Neutrophil (primary cell): Measurements from ENCODE around the gene IFI27L1.

ENCODE experiments used
- H3K27ac ChIP-seq: fragments of 200-600 bp; sonication (generic); 2 replicates; pipeline ENCODE4 v1.5.1; 2016; ENCODE audit warnings: mild to moderate bottlenecking, moderate library complexity
- H3K27me3 ChIP-seq: fragments of 200-600 bp; sonication (generic); 2 replicates; pipeline ENCODE4 v1.6.0; 2016; ENCODE audit warnings: mild to moderate bottlenecking
- H3K36me3 ChIP-seq: fragments of 200-600 bp; sonication (generic); 2 replicates; pipeline ENCODE4 v1.5.1; 2017
- H3K4me1 ChIP-seq, 2 experiments: fragments of 200-600 bp in 1 of 2; sonication (generic) in 1 of 2; 1 replicate in 1 of 2; 2 replicates in 1 of 2; pipeline versions ENCODE4 v1.5.1 to v1.6.1; 2013 to 2016; ENCODE audit warnings: low read depth in 1 of 2, low read length in 1 of 2, mild to moderate bottlenecking in 1 of 2, moderate library complexity in 1 of 2; ENCODE audit not compliant: control insufficient read depth in 1 of 2, insufficient read depth in 1 of 2
- H3K4me3 ChIP-seq, 2 experiments: fragments of 200-600 bp in 1 of 2; sonication (generic) in 1 of 2; 1 replicate in 1 of 2; 2 replicates in 1 of 2; pipeline ENCODE4 v1.5.1; 2013 to 2016; ENCODE audit warnings: low read depth in 1 of 2, low read length in 1 of 2, mild to moderate bottlenecking in 1 of 2, moderate library complexity in 1 of 2
- H3K9me3 ChIP-seq: fragments of 200-600 bp; sonication (generic); 2 replicates; pipeline ENCODE4 v1.5.1; 2016
- TF ChIP-seq, protein P1 (sequence below): fragments of 200-600 bp; sonication (generic); IDR thresholded peaks from 2 replicates; pipeline ENCODE4 v1.5.1; 2016; ENCODE audit warnings: antibody characterized with exemption

Gene IFI27L1

DNA sequence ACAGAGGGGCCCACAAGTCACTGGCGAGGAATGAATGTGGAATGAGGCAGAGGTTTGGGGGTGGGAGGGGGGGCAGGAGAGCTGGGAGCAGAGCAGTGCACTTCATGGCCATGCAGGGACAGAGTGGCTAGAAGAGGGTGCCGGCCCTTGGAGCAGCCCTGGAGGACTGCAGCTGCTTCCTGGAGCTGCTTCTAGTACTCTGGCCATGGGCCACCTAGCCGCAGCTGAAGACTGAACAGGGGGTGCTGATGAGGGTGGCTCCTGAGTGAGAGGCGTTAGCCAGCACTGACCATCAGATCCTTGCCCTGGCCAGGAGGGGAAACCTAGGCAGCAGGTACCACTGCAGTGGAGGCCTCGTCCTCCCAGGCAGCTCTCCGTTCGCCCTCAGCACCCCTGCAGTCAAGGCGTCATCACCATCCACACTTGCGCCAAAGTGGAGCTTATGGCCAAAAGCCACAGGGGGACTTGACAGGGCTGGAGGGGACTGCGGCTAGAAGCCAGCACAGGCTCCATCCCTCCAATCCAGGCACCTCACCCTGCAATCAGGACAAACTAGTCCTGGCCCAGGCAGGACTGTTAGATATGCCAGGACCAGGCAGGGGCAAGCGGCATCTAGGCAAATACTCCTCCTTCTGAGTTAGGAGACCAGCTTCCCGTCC is 38.5 kb upstream of the IFI27L1 start:
- H3K4me3 ChIP-seq: no peak overlapping the region
- no peaks in the 10 kb centered on the region for H3K9me3 ChIP-seq
- H3K4me1 ChIP-seq: no peaks in the 10 kb centered on the region
- no peaks in the 10 kb centered on the region for H3K27me3 ChIP-seq
- H3K36me3 ChIP-seq: peaks cover 36% of the 10 kb centered on the region
- TF ChIP-seq, protein P1, sequence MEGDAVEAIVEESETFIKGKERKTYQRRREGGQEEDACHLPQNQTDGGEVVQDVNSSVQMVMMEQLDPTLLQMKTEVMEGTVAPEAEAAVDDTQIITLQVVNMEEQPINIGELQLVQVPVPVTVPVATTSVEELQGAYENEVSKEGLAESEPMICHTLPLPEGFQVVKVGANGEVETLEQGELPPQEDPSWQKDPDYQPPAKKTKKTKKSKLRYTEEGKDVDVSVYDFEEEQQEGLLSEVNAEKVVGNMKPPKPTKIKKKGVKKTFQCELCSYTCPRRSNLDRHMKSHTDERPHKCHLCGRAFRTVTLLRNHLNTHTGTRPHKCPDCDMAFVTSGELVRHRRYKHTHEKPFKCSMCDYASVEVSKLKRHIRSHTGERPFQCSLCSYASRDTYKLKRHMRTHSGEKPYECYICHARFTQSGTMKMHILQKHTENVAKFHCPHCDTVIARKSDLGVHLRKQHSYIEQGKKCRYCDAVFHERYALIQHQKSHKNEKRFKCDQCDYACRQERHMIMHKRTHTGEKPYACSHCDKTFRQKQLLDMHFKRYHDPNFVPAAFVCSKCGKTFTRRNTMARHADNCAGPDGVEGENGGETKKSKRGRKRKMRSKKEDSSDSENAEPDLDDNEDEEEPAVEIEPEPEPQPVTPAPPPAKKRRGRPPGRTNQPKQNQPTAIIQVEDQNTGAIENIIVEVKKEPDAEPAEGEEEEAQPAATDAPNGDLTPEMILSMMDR: no peak
- no peak overlapping the region for H3K27ac ChIP-seq

DNA sequence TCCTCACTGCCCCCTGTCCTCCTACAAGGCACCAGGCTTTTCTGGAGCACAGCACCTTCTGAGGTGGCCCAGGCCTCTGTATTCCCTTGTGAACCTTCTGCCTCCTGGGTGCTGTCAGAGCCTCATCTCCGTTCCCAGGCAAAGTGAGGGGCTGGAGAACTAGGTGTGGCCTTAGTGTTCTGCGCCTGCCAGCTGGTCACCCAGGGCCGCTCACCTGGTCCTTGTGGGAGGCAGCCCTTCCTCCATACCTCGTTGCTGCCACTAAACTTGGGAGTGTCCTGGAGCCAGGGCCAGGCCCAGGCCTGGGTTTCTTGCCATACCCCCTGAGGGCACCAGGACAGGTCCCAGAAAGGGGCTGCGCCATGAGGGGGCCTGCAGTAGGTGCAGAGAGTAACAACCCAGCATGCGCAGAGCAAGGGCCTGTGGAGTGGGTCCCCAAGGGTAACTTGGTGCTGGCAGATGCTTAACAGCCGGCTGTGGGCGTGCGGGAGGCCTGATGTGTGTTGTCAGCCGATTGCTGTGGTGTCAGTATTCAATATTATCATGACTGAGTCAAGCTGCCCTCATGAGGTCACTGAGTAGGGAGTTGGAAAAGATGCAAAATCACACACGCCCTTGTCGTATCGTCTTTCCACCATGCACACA is 37.9 kb upstream of the IFI27L1 start:
- H3K27ac ChIP-seq: no peak overlapping the region
- TF ChIP-seq, protein P1: no peak
- no peak overlapping the region for H3K4me3 ChIP-seq
- no peaks in the 10 kb centered on the region for H3K4me1 ChIP-seq
- no peaks in the 10 kb centered on the region for H3K9me3 ChIP-seq
- H3K27me3 ChIP-seq: no peaks in the 10 kb centered on the region
- H3K36me3 ChIP-seq: peaks cover 41% of the 10 kb centered on the region

DNA sequence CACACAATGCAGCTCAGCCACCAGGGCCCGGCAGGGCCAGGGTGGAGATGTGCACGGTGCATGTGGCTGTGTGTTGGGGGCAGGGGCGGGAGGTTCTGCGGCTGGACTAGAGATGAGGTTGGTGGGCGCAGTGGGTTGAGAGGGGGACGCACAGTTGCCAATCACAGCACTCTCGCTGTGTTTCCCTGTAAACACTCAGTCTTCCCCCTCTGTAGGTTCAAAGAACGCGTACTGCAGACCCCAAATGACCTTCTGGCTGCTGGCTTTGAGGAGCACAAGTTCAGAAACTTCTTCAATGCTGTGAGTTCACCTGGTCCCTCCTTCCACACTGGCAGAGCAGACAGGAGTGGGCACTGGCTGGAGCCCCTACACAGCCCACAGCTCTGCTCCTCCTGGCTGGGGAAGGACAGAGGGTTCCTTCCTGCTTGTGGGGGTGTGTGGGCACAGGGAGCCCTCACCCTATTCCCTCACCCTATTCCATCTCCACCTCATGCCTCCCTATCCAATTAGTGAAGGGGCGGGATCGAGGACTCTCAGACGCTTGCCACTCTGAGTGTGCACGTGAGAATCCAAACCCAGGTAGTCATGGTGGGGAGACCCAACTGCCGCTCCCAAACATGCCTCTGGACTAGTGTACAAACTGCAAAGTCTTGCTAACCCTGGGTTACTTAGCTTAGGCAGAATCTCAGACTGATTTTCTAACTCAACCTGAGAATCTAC is 37.2 kb upstream of the IFI27L1 start:
- TF ChIP-seq, protein P1: no peak
- Histone ChIP-seq H3K4me3 (no peak overlapping the region), H3K4me1 (no peaks in the 10 kb centered on the region), H3K36me3 (peaks cover 48% of the 10 kb centered on the region), H3K9me3 (no peaks in the 10 kb centered on the region), H3K27ac (no peak overlapping the region), H3K27me3 (no peaks in the 10 kb centered on the region)

DNA sequence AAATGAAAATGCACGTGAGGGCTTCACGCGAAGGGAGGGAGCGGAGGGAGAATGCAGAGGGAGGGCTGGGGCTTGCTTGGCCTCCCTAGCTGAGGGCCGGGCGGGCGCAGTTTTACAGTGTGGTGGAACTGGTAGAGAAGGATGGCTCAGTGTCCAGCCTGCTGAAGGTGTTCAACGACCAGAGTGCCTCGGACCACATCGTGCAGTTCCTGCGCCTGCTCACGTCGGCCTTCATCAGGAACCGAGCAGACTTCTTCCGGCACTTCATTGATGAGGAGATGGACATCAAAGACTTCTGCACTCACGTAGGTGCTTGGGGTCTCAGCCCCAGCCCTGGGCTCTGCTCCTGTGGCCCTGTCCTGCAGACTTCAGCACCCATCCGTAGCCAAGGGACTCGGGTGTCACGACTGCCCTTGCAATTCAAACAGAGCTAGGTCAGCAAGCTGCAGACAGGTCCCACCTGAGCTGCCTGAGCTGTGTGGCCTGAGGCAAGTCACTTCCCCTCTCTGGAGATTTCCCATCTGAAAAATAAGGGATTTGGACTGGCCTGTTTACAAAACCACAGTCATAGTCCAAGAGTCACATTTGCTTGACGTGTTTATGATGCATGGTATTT is 36.5 kb upstream of the IFI27L1 start:
- no peak overlapping the region for H3K27ac ChIP-seq
- peaks cover 55% of the 10 kb centered on the region for H3K36me3 ChIP-seq
- H3K9me3 ChIP-seq: no peaks in the 10 kb centered on the region
- H3K4me1 ChIP-seq: no peaks in the 10 kb centered on the region
- no peaks in the 10 kb centered on the region for H3K27me3 ChIP-seq
- TF ChIP-seq, protein P1: no peak
- H3K4me3 ChIP-seq: no peak overlapping the region

DNA sequence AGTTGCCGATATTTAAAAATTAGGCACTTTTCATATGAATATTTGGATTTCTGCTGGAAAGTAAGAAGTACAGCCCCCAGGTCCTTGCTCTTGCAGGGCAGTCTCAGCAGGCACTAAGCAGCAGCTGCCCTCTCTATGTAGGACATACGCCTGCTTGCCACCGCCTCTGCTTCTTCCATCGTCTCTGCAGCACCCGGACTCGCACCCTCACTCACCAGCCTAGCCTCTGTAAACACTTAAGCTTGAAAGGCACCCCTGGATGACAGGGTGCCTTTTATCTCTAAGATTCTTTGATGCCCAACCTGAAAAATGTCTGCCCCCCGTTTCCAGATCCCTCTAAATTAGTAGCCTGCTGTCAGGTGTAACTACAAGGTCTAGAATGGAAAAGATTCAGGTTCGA is 36.0 kb upstream of the IFI27L1 start:
- Histone ChIP-seq H3K9me3 (no peaks in the 10 kb centered on the region), H3K4me1 (no peaks in the 10 kb centered on the region), H3K4me3 (no peak overlapping the region), H3K36me3 (peaks cover 60% of the 10 kb centered on the region), H3K27ac (no peak overlapping the region), H3K27me3 (no peaks in the 10 kb centered on the region)
- TF ChIP-seq, protein P1: no peak
